WTC11 (cell line): ENCODE results near the gene PRUNE2. TPM values are rescaled to one million over a fixed set of nuclear protein-coding genes. Genes with fewer than 3 reads are reported as not detected.

Experiments used
- ATAC-seq: fragments of 200-7000 bp; cut with Tn5 transposase; 2 replicates; pipeline ENCODE4 v1.10.0; 2021; ENCODE audit warnings: mild to moderate bottlenecking, moderate library complexity
- CTCF ChIA-PET: fragments of 300-600 bp; sonication (Branson Sonifier 250); formaldehyde crosslinking; loops from one replicate; lab custom pipeline; 2021; ENCODE audit warnings: antibody characterized with exemption; lab: Charles Lee
- POLR2A ChIA-PET: fragments of 350-600 bp; sonication (Branson Sonifier 250); formaldehyde crosslinking; loops from one replicate; lab custom pipeline; 2021; ENCODE audit warnings: antibody characterized with exemption; lab: Charles Lee
- DNase-seq: peaks from one replicate; pipeline ENCODE4 v3.0.0; 2021; ENCODE audit warnings: low spot score
- H3K27ac Mint-ChIP-seq: 2 replicates; pipeline ENCODE4 v1.8.0; 2021; ENCODE audit warnings: mixed read lengths
- H3K27me3 Mint-ChIP-seq: 2 replicates; pipeline ENCODE4 v1.8.0; 2021; ENCODE audit warnings: low read depth, mild to moderate bottlenecking, moderate library complexity, mixed read lengths
- H3K36me3 Mint-ChIP-seq: 2 replicates; pipeline ENCODE4 v1.8.0; 2021; ENCODE audit warnings: mixed read lengths
- H3K4me1 Mint-ChIP-seq: 2 replicates; pipeline ENCODE4 v1.8.0; 2022; ENCODE audit warnings: mixed read lengths
- H3K4me3 Mint-ChIP-seq: 2 replicates; pipeline ENCODE4 v1.8.0; 2021; ENCODE audit warnings: mild to moderate bottlenecking, moderate library complexity, mixed read lengths
- H3K9me3 Mint-ChIP-seq: 2 replicates; pipeline ENCODE4 v1.8.0; 2021; ENCODE audit warnings: mixed read lengths
- CBFB ChIP-seq: sonication (generic); formaldehyde crosslinking; IDR thresholded peaks from 2 replicates; pipeline ENCODE4 v1.8.1; 2022; ENCODE audit warnings: mild to moderate bottlenecking, low read depth, missing genetic modification reagents
- GTF2I ChIP-seq: fragments of 250-450 bp; sonication (Bioruptor Pico); conservative IDR thresholded peaks from 2 replicates; pipeline ENCODE4 v1.4.0; 2021; ENCODE audit warnings: mild to moderate bottlenecking
- OVOL2 ChIP-seq: fragments of 250-450 bp; sonication (Bioruptor Pico); IDR thresholded peaks from 2 replicates; pipeline ENCODE4 v1.9.0; 2021; ENCODE audit warnings: mild to moderate bottlenecking, borderline replicate concordance
- SP1 ChIP-seq: sonication (generic); formaldehyde crosslinking; conservative IDR thresholded peaks from 2 replicates; pipeline ENCODE4 v1.8.1; 2022; ENCODE audit warnings: missing genetic modification reagents
- TCF7 ChIP-seq: sonication (generic); formaldehyde crosslinking; IDR thresholded peaks from 2 replicates; pipeline ENCODE4 v1.8.0; 2022; ENCODE audit warnings: mild to moderate bottlenecking, low read depth, missing genetic modification reagents, moderate library complexity
- TEAD1 ChIP-seq: sonication (generic); formaldehyde crosslinking; IDR thresholded peaks from 2 replicates; pipeline ENCODE4 v1.8.0; 2022; ENCODE audit warnings: mild to moderate bottlenecking, missing genetic modification reagents
- ZNF121 ChIP-seq: sonication (generic); formaldehyde crosslinking; IDR thresholded peaks from 2 replicates; pipeline ENCODE4 v1.8.0; 2023; ENCODE audit warnings: missing genetic modification reagents
- ZNF138 ChIP-seq: sonication (generic); formaldehyde crosslinking; conservative IDR thresholded peaks from 2 replicates; pipeline ENCODE4 v1.8.1; 2022; ENCODE audit warnings: mild to moderate bottlenecking, moderate library complexity, missing genetic modification reagents
- ZNF317 ChIP-seq: sonication (generic); formaldehyde crosslinking; IDR thresholded peaks from 2 replicates; pipeline ENCODE4 v1.8.1; 2023; ENCODE audit warnings: low read depth, mild to moderate bottlenecking, moderate library complexity, missing genetic modification reagents, borderline replicate concordance
- ZNF416 ChIP-seq: fragments of 250-450 bp; sonication (Bioruptor Pico); IDR thresholded peaks from 2 replicates; pipeline ENCODE4 v1.9.0; 2021; ENCODE audit warnings: mild to moderate bottlenecking, inconsistent platforms
- total RNA-seq: library from RNA; stranded (reverse); gene quantifications from 3 replicates; pipeline ENCODE4 v1.2.3, GENCODE V29; 2021
- TF ChIP-seq, protein P1 (sequence below): fragments of 250-450 bp; sonication (Bioruptor Pico); IDR thresholded peaks from 2 replicates; pipeline ENCODE4 v2.1.2; 2022; ENCODE audit warnings: mild to moderate bottlenecking, moderate library complexity
- TF ChIP-seq, protein P2 (sequence below): sonication (generic); formaldehyde crosslinking; IDR thresholded peaks from 2 replicates; pipeline ENCODE4 v1.8.0; 2023; ENCODE audit warnings: missing genetic modification reagents, mild to moderate bottlenecking, borderline replicate concordance
- TF ChIP-seq, protein P3 (sequence below): sonication (generic); formaldehyde crosslinking; IDR thresholded peaks from 2 replicates; pipeline ENCODE4 v1.8.1; 2023; ENCODE audit warnings: mild to moderate bottlenecking, missing genetic modification reagents, borderline replicate concordance
- TF ChIP-seq, protein P4 (sequence below): fragments of 250-450 bp; sonication (Bioruptor Pico); conservative IDR thresholded peaks from 2 replicates; pipeline ENCODE4 v1.9.0; 2021; ENCODE audit warnings: mild to moderate bottlenecking

Gene PRUNE2
- total RNA-seq, 1 experiment from 2014 or later = 13.1 TPM

DNA sequence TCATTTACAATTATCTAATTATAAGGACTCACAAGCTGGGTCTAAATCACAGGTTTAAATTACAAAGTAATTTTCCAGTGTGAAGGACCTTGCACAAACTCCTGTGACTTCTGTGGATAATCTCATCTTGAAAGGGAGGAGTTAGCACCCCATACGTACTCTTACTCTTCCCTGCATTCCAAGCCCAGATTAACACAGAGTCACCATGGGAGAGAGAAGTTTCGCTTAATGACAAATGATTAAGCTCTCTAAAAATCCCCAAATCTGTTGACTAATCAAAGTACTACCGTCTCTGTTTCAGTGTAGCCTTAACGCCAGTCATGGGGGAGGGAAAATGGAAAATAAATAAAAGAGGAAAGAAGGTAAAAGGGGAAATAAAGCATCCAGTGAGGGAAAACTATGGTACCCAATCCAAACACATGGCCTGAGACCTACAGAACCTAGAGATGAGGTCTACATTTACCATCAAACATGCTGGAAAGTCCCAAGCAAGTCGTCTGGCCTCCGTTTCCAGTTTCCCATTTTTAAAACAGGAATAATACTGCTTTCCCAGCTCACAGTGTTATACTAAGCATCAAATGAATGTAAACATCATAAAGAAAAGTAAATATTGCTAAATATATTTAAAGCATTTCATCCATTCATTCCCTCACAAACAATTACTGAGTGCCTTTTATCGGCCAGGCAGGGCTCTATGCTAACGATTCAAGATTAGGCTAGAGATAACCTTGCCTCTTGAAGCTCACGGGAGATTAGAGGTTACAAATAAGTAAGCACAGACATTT, 78.4 kb downstream of the PRUNE2 start (continued):
- TF ChIP-seq, protein P1, sequence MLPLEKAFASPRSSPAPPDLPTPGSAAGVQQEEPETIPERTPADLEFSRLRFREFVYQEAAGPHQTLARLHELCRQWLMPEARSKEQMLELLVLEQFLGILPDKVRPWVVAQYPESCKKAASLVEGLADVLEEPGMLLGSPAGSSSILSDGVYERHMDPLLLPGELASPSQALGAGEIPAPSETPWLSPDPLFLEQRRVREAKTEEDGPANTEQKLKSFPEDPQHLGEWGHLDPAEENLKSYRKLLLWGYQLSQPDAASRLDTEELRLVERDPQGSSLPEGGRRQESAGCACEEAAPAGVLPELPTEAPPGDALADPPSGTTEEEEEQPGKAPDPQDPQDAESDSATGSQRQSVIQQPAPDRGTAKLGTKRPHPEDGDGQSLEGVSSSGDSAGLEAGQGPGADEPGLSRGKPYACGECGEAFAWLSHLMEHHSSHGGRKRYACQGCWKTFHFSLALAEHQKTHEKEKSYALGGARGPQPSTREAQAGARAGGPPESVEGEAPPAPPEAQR = no peak
- no peak for TF ChIP-seq TCF7 (CRISPR knock-in tag)

DNA sequence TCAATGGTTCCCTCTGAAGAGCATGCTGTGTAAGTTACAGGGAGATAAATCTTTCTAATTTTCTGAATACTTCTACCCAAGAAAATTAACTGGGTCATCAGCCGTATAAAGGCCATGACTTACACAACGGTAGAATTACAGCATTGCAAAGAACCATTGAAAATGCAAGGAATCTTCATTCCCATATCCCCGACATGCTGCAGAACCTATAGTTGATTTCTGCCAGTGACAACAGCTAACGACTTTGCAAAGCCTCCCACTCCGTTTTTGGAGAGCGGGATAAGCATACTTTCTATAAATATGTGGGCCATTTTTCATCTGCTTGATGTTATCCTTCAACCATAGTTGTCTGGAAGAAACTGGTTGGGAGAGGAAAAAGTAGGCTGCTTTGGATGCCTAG, 85.5 kb downstream of the PRUNE2 start:
- Mint-ChIP-seq H3K4me3 (no peak overlapping the region), H3K9me3 (no peaks in the 10 kb centered on the region), H3K36me3 (no peaks in the 10 kb centered on the region)
- ATAC-seq (no peak), DNase-seq (no peak)
- POLR2A ChIA-PET = no interaction called here
- TF ChIP-seq ZNF416 (CRISPR knock-in tag) (no peak), ZNF121 (CRISPR knock-in tag) (no peak), GTF2I (CRISPR knock-in tag) (no peak), CBFB (no peak), SP1 (CRISPR knock-in tag) (no peak), ZNF138 (no peak), OVOL2 (no peak), TEAD1 (CRISPR knock-in tag) (no peak), ZNF317 (CRISPR knock-in tag) (no peak)
- TF ChIP-seq, protein P2, sequence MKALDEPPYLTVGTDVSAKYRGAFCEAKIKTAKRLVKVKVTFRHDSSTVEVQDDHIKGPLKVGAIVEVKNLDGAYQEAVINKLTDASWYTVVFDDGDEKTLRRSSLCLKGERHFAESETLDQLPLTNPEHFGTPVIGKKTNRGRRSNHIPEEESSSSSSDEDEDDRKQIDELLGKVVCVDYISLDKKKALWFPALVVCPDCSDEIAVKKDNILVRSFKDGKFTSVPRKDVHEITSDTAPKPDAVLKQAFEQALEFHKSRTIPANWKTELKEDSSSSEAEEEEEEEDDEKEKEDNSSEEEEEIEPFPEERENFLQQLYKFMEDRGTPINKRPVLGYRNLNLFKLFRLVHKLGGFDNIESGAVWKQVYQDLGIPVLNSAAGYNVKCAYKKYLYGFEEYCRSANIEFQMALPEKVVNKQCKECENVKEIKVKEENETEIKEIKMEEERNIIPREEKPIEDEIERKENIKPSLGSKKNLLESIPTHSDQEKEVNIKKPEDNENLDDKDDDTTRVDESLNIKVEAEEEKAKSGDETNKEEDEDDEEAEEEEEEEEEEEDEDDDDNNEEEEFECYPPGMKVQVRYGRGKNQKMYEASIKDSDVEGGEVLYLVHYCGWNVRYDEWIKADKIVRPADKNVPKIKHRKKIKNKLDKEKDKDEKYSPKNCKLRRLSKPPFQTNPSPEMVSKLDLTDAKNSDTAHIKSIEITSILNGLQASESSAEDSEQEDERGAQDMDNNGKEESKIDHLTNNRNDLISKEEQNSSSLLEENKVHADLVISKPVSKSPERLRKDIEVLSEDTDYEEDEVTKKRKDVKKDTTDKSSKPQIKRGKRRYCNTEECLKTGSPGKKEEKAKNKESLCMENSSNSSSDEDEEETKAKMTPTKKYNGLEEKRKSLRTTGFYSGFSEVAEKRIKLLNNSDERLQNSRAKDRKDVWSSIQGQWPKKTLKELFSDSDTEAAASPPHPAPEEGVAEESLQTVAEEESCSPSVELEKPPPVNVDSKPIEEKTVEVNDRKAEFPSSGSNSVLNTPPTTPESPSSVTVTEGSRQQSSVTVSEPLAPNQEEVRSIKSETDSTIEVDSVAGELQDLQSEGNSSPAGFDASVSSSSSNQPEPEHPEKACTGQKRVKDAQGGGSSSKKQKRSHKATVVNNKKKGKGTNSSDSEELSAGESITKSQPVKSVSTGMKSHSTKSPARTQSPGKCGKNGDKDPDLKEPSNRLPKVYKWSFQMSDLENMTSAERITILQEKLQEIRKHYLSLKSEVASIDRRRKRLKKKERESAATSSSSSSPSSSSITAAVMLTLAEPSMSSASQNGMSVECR (CRISPR knock-in tag) = no peak
- TF ChIP-seq, protein P3, sequence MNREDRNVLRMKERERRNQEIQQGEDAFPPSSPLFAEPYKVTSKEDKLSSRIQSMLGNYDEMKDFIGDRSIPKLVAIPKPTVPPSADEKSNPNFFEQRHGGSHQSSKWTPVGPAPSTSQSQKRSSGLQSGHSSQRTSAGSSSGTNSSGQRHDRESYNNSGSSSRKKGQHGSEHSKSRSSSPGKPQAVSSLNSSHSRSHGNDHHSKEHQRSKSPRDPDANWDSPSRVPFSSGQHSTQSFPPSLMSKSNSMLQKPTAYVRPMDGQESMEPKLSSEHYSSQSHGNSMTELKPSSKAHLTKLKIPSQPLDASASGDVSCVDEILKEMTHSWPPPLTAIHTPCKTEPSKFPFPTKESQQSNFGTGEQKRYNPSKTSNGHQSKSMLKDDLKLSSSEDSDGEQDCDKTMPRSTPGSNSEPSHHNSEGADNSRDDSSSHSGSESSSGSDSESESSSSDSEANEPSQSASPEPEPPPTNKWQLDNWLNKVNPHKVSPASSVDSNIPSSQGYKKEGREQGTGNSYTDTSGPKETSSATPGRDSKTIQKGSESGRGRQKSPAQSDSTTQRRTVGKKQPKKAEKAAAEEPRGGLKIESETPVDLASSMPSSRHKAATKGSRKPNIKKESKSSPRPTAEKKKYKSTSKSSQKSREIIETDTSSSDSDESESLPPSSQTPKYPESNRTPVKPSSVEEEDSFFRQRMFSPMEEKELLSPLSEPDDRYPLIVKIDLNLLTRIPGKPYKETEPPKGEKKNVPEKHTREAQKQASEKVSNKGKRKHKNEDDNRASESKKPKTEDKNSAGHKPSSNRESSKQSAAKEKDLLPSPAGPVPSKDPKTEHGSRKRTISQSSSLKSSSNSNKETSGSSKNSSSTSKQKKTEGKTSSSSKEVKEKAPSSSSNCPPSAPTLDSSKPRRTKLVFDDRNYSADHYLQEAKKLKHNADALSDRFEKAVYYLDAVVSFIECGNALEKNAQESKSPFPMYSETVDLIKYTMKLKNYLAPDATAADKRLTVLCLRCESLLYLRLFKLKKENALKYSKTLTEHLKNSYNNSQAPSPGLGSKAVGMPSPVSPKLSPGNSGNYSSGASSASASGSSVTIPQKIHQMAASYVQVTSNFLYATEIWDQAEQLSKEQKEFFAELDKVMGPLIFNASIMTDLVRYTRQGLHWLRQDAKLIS (CRISPR knock-in tag) = no peak
- TF ChIP-seq, protein P4, sequence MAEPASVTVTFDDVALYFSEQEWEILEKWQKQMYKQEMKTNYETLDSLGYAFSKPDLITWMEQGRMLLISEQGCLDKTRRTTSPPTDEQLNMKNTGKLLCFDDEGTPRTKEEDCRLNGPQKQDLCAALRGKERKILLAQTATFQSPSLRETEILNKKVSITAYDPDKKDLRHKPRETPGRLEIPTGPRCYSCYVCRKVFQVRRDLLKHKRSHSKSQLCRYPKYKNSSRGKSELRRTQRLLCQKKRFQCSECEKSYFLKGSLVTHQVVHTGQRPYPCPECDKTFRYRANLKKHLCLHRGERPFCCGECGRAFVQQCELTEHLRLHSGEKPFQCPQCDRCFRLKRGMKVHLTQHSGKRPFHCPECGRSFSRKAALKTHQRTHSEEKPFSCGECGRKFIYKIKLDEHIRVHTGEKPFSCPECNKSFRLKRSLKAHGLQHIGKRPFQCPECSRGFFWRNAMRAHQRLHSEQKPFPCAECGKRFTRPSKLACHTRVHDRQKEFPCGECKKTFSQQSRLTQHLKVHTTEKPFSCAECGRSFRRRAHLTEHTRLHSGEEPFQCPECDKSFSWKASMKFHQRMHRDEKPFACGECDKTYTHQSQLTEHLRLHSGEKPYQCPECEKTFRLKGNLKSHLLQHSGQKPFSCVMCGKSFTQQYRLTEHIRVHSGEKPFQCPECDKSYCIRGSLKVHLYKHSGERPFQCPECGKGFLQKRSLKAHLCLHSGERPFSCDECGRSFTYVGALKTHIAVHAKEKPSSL (CRISPR knock-in tag) = no peak
- TF ChIP-seq, protein P1 = no peak
- TF ChIP-seq, all 79 proteins: peak for 0
- no peak overlapping the region for H3K27ac Mint-ChIP-seq
- H3K4me1 Mint-ChIP-seq = peaks cover 25% of the 10 kb centered on the region
- CTCF ChIA-PET = interaction anchor here (1.3 to 1.5 kb wide), 2 partner anchors 10 to 176 kb away, joined by 4 to 6 read pairs; no protein-coding TSS in a partner anchor
- no peaks in the 10 kb centered on the region for H3K27me3 Mint-ChIP-seq
